GM18909 (cell line): ENCODE results near the gene RAVER1.

ENCODE experiments used
- ATAC-seq: cut with Tn5 transposase; IDR thresholded peaks from one replicate; pipeline ENCODE4 v1.9.1; 2021; ENCODE audit warnings: mild to moderate bottlenecking; ENCODE audit not compliant: unreplicated experiment, poor library complexity

The RAVER1 gene

DNA sequence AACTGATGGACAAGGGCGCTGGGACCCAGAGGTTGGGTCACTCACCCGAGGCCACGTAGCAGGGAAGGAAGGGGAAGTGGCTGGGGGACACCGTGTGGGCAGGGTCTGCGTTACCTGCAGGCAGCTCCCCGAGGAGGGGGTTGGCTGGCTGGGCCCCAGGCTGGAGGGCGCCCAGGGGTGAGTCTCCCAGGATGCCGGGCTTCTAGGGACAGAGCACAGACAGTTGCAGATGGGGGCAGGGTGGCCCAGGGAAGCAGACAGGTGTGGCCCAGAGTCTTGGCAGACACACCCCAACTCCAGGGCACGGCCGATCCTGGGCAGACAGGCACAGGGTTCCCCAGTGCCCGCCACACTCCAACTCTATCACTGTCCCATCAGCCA is 11.9 kb downstream of the RAVER1 start:
- ATAC-seq = no peak

GRCh38 chr19:10320602-10321416 is 12.5 kb downstream of the RAVER1 start:
- ATAC-seq = no peak

DNA sequence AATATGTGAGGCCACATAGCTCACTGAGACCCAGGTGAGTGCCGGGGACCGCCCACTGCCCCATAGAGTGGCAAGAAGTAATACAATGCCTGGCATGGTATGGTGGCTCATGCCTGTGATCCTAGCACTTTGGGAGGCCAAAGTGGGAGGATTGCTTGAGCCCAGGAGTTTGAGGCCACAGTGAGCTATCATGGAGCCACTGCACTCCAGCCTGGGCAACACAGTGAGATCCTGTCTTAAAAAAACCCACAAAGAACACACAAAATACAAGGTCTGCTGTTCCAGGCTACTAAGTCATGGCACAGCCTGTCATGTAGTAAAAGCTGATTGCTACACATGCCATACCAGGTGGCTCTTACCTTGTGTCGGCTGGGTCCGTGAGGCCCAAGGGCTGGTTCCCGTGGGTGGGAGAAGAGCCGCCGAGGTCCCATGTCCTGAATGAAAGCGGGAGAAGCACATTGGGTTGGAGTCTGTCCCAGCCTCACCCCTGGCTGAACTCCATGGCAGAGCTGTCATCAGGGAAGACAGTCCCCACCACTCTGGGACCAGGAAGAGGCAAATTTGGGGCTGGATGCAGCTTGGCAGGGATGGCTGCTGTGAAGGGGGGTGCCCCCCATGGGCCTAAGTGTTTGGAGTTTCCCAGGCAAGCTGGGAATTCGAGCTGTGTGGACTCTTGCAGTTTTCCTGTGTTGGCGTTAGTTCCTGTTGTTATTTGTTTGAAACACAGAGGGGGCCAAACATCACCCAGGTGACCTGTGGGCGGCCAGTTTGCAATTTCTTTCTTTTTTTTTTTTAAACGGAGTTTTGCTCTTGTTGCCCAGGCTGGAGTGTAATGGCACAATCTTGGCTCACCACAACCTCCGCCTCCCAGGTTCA is 14.3 kb downstream of the RAVER1 start:
- ATAC-seq = no peak

GRCh38 chr19:10317857-10318462 is 15.4 kb downstream of the RAVER1 start:
- no peak for ATAC-seq

- no peak for ATAC-seq
Measured at GRCh38 chr19:10317045-10317856, 16.1 kb downstream of the RAVER1 start.

DNA sequence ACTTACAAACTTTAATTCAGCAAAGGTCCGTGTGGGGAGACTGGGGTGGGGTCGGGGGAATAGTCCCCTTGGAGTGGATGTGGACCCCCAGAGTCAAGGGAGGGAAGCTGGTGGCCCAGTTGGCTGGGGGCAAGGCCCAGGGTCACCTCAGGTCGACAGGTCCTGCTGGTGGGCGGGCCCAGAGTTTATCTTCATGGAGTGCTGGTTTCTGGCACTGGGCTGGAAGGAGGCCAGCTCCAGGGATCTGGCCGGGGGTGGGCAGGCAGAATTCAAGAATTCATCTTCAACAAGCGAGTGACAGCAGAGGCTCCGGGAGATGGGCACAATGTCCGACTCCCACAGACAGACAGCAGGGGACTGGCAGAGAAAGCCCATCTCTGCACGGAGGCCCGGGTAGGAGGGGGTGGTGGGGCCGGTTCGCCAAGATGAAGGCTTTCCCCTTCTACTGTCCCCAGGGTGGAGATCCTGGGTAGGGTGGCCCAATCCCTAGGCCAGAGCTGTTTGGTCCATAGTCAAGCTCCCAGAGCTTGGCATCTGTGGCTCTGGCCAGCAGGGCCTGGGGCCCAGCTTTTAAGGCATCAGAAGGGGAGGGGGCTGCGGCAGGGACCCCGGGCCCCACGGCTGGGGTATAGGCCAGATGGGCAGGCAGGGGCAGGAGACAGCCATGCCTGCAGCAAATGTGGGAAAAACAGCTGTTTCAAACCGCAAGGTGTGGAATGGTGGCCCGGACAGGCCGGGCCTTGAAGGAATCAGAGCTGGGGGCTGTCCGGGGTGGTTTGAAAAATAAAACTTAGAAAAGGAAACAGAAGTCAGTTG is 16.9 kb downstream of the RAVER1 start:
- no peak for ATAC-seq

DNA sequence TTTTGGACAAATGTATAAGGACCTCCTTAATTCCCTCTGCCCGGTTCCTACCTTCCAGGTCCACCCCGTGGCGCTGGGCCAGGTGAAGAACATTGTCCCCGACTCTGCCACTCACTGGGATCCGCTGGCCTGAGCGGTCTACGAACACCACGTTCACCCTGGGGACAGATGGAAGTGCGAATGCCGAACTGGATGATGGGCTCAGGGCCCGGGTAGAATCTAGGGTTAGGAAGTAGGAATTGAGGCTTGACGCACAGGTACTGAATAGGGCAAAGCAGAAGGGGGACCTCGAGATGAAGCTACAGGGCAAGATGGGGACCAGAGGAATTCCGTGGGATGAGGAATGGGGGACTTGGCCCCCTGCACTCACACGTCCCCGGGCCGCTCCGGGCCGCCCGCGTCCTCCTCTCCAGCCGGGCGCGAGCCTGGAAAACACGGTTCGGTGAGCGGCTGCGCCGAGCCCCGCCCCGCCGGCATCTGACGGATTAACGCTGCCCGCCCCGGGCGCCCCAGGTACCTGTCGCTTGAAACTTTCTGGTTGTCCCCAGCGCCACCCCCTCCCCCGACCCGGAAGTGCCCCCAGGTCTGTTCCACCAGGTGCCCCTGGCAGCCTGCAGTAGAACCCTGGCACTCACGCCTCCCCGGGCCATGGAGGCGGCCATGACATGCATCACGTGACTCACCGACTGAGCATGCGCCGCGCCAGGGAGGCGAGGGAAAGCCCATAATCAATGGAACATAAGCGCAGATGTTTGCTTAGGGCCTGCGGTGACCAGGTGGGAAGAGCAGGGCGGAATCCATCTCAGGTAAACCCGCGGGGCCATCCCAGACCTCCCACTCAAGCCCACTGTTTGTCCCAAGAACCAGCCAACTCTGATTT is 17.8 kb downstream of the RAVER1 start, which contains the start of gene FDX2:
Gene FDX2, minus strand, starts transcription at position 681 of the 880 bp plus-strand sequence. Its CDS starts 19 bp downstream, at position 662.
- ATAC-seq = peak; percentile 68

DNA sequence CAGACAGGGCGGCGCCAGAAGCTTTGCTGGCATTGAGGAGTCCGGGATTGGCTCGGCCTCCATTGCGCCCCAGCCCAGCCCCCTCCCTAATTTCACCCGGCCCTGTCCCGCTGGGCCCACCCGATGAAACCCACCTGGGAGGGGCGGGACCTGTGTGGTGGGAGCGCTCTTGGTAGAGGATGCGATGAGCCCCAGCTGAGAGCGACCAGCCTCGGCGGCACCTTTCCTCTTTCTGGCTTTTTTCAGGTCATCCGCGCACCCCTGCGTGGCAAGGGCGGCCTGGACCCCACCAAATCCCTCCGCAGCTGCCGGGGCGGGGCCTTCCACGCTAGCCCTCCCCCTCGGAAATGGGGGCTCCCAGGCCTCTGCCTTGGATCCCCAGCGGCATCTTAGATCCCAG is 23.9 kb downstream of the RAVER1 start, which contains the start of gene ZGLP1:
Gene ZGLP1, minus strand, starts transcription at position 393 of the 400 bp plus-strand sequence.
- no peak for ATAC-seq

- no peak for ATAC-seq
Measured at GRCh38 chr19:10306327-10306726, 27.0 kb downstream of the RAVER1 start.

DNA sequence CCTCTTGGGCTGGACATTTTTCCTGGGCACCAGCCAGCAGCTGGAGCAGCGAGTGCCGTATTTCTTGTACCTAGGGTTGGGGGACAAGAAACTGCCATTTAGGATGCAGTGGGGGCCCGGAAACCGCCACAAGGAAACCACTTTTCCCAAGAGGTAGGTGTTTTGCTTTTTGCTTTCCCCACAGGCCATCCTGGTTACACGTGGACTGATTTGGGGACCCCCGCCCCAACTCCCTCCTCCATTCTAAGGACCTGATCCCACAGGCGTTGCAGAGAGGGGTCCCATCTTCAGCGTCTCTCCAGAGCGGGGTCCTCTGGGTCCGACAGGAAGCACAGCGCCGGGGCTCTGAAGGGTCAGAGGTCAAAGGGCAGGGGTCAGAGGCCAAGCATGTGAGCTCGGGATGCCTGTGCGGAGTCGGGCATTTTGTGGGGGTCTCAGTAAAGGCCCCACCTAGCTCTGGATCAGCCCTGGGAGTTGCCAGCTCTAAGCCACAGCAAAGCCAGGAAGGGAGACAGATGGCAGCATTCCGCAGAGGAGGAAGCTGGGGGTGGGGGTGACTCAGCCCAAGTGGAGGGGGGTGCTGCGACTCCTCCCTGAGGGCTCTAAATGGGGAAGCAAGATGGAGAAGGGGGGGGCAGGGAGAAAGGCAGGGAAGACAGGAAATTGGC is 28.1 kb downstream of the RAVER1 start:
- ATAC-seq = no peak

DNA sequence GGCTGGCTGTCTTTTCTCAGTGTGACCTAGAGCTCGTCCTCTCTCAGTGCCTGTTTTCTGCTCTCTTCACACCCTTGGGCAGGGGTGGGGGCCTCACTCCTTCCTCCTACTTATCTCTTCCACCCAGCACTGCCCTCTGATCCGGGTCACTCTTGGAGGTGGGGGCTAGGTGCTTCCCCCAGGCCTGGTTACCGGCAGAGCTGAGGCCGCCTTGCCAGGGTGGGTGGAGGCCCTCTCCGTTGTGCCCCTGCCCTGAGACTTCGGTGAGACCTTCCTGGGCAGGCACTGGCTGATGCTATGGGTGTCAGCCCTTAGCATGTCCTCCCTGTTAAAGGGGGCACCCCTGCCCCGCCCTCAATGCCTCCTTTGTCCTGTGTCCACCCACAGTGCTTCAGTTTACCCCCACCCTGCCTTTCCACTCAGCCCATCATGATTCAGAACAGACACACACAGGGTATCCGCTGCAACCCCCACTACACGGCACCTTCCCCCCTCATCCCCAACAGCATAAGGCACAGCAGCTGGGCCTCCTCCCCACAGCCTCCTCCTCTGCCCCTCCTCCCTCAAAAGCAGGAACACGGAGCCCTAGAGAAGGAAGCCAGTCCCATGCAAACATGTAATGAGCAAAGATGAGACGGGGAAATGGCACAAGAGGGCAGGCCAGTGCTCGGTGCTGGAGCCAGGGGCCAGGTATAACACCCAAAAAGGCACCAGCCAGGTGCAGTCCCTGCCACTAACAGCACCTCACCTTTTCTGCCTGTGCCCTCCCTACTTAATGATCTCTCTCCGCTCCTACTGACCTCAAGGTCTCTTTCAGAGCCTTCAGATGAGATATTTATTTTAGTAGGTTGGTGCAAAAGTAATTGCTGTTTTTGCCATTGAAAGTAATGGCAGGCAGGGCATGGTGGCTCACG is 33.5 kb downstream of the RAVER1 start:
- ATAC-seq = no peak

GRCh38 chr19:10295847-10296591 is 37.3 kb downstream of the RAVER1 start:
- ATAC-seq = no peak

DNA sequence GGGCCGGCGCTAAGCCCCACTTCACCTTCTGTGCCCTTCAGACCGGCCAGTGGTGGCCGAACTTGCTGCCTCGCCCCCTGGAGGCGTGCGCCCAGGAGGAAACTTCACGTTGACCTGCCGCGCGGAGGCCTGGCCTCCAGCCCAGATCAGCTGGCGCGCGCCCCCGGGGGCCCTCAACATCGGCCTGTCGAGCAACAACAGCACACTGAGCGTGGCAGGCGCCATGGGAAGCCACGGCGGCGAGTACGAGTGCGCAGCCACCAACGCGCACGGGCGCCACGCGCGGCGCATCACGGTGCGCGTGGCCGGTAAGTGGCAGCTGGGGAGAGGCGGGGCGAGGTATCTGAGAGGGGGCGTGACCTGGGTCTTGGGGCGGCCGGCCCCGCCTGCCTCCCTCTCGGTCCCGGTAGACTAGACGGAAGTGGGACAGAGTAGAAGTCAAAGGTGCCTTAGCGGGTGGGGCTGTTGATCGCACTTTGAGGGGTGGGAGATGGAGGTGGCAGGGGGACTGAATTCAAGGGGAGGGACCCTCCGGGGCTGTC is 38.0 kb downstream of the RAVER1 start:
- ATAC-seq = no peak

GRCh38 chr19:10294368-10294697 is 39.0 kb downstream of the RAVER1 start:
- ATAC-seq = no peak

- ATAC-seq = no peak
Measured at GRCh38 chr19:10293637-10294367, 39.5 kb downstream of the RAVER1 start.
